SK-N-SH (cell line): ENCODE measurements around the gene SMAD3. TPM values are rescaled to one million over a fixed set of nuclear protein-coding genes. Genes with fewer than 3 reads are reported as not detected.

Experiments
- CTCF ChIA-PET: fragments of 300-600, 350-600 bp; formaldehyde crosslinking; extraction: SDS; loops from one replicate; lab custom pipeline; 2021; lab: Yijun Ruan, JAX
- POLR2A ChIA-PET: fragments of 350-600 bp; sonication (Branson Sonifier 250); formaldehyde crosslinking; extraction: SDS; loops from one replicate; lab custom pipeline; 2020; ENCODE audit warnings: antibody characterized with exemption, inconsistent platforms; lab: Yijun Ruan, JAX
- DNase-seq: peaks from one replicate; pipeline ENCODE4 v3.0.0; 2012
- H2AFZ ChIP-seq: fragments of 200-600 bp; sonication (generic); 2 replicates; pipeline ENCODE4 v1.8.1; 2016; ENCODE audit warnings: antibody characterized with exemption, mild to moderate bottlenecking, low read depth
- H3F3A ChIP-seq: fragments of 200-600 bp; sonication (generic); replicated peaks from 2 replicates; pipeline ENCODE3; 2016; ENCODE audit warnings: antibody characterized with exemption, mild to moderate bottlenecking; ENCODE audit not compliant: insufficient read depth
- H3K27ac ChIP-seq, 2 experiments: fragments of 200-500 bp in 1 of 2; fragments of 200-600 bp in 1 of 2; sonication (Bioruptor generic) in 1 of 2; sonication (generic), shearing (Covaris generic) in 1 of 2; 2 replicates each; pipeline versions ENCODE4 v1.5.1 to v1.6.1; 2014 to 2016; ENCODE audit warnings: low read depth in 2 of 2, inconsistent platforms in 1 of 2, low read length in 1 of 2, mild to moderate bottlenecking in 1 of 2, mixed read lengths in 1 of 2
- H3K27me3 ChIP-seq: fragments of 200-600 bp; sonication (generic), shearing (Covaris generic); 2 replicates; pipeline ENCODE4 v1.6.1; 2016; ENCODE audit warnings: mixed run types; ENCODE audit not compliant: insufficient read depth
- H3K36me3 ChIP-seq, 2 experiments: fragments of 200-500 bp in 1 of 2; fragments of 200-600 bp in 1 of 2; sonication (Bioruptor generic) in 1 of 2; sonication (generic) in 1 of 2; replicated peaks in 1 of 2; 2 replicates each; pipeline versions ENCODE3 to v1.5.1; 2014 to 2016; ENCODE audit warnings: low read length in 1 of 2, mild to moderate bottlenecking in 1 of 2; ENCODE audit not compliant: insufficient read depth in 2 of 2, control insufficient read depth in 1 of 2
- H3K4me1 ChIP-seq, 2 experiments: fragments of 200-500 bp in 1 of 2; fragments of 200-600 bp in 1 of 2; sonication (Bioruptor generic) in 1 of 2; sonication (generic), shearing (Covaris generic) in 1 of 2; 2 replicates each; pipeline versions ENCODE4 v1.5.1 to v1.6.1; 2014 to 2016; ENCODE audit warnings: low read depth in 1 of 2, low read length in 1 of 2, mixed run types in 1 of 2; ENCODE audit not compliant: insufficient read depth in 2 of 2, control insufficient read depth in 1 of 2
- H3K4me2 ChIP-seq: fragments of 200-600 bp; sonication (generic), shearing (Covaris generic); 2 replicates; pipeline ENCODE4 v1.6.1; 2017; ENCODE audit warnings: mixed run types
- H3K4me3 ChIP-seq, 2 experiments: fragments of 200-500 bp in 1 of 2; fragments of 200-600 bp in 1 of 2; sonication (Bioruptor generic) in 1 of 2; sonication (generic), shearing (Covaris generic) in 1 of 2; 2 replicates each; pipeline versions ENCODE4 v1.5.1 to v1.8.1; 2014 to 2016; ENCODE audit warnings: low read depth in 2 of 2, inconsistent platforms in 1 of 2, low read length in 1 of 2, mild to moderate bottlenecking in 1 of 2, mixed read lengths in 1 of 2, moderate library complexity in 1 of 2
- H3K79me2 ChIP-seq: fragments of 200-600 bp; sonication (generic); 2 replicates; pipeline ENCODE4 v1.8.1; 2017; ENCODE audit warnings: mild to moderate bottlenecking; ENCODE audit not compliant: insufficient read depth
- H3K9ac ChIP-seq: fragments of 200-600 bp; sonication (generic); 2 replicates; pipeline ENCODE4 v1.6.1; 2017; ENCODE audit warnings: mixed run types
- H3K9me2 ChIP-seq: fragments of 200-600 bp; sonication (generic); 2 replicates; pipeline ENCODE4 v1.6.1; 2017; ENCODE audit warnings: mixed run types
- H3K9me3 ChIP-seq: fragments of 200-600 bp; sonication (generic); 2 replicates; pipeline ENCODE4 v1.6.1; 2017; ENCODE audit warnings: mixed run types, mild to moderate bottlenecking, moderate library complexity
- H4K20me1 ChIP-seq: fragments of 200-600 bp; sonication (generic); 2 replicates; pipeline ENCODE4 v1.6.1; 2017; ENCODE audit warnings: mild to moderate bottlenecking, mixed run types; ENCODE audit not compliant: insufficient read depth
- ELF1 ChIP-seq: IDR thresholded peaks from 2 replicates; pipeline ENCODE4 v1.4.0; 2012
- EZH2phosphoT487 ChIP-seq: fragments of 200-600 bp; sonication (generic); IDR thresholded peaks from 2 replicates; pipeline ENCODE4 v1.6.1; 2017; ENCODE audit warnings: low read depth, mixed run types, mild to moderate bottlenecking, antibody characterized with exemption, moderate library complexity, borderline replicate concordance
- FOSL2 ChIP-seq: IDR thresholded peaks from 2 replicates; pipeline ENCODE4 v1.4.0; 2012; ENCODE audit warnings: low read depth, mild to moderate bottlenecking, moderate library complexity, borderline replicate concordance
- FOXM1 ChIP-seq: IDR thresholded peaks from 2 replicates; pipeline ENCODE4 v1.4.0; 2012; ENCODE audit warnings: low read depth, mild to moderate bottlenecking
- MXI1 ChIP-seq: IDR thresholded peaks from 2 replicates; pipeline ENCODE4 v1.6.1; 2012; ENCODE audit warnings: mild to moderate bottlenecking, low read depth, low read length, improper control_type of control experiment
- NRF1 ChIP-seq: IDR thresholded peaks from 2 replicates; pipeline ENCODE4 v1.6.1; 2012; ENCODE audit warnings: low read depth, mild to moderate bottlenecking, low read length
- RFX5 ChIP-seq: IDR thresholded peaks from 2 replicates; pipeline ENCODE4 v1.6.1; 2012; ENCODE audit warnings: mild to moderate bottlenecking, improper control_type of control experiment, low read length
- TCF12 ChIP-seq: IDR thresholded peaks from 2 replicates; pipeline ENCODE4 v1.4.0; 2012
- TEAD4 ChIP-seq: IDR thresholded peaks from 2 replicates; pipeline ENCODE4 v1.4.0; 2012; ENCODE audit warnings: mild to moderate bottlenecking, borderline replicate concordance; ENCODE audit not compliant: insufficient read depth
- WGBS: methylation state at CpG from one replicate; pipeline ENCODE4 v1.1.6; 2017; ENCODE audit warnings: low lambda C conversion rate; 5-methylcytosine and 5-hydroxymethylcytosine counted together
- polyA plus RNA-seq, 3 experiments: library from polyadenylated mRNA; depleted of rRNA; stranded (reverse); fragments of >200 nt; gene quantifications; 2 replicates each; pipeline ENCODE4 v1.2.3, GENCODE V29; 2012
- TF ChIP-seq, protein P1 (sequence below): fragments of 150-350 bp; IDR thresholded peaks from 2 replicates; pipeline ENCODE4 v1.6.1; 2017; ENCODE audit warnings: antibody characterized with exemption, low read length, low read depth, borderline replicate concordance
- TF ChIP-seq, protein P2 (sequence below): fragments of 200-600 bp; sonication (generic); IDR thresholded peaks from 2 replicates; pipeline ENCODE4 v1.6.1; 2017; ENCODE audit warnings: antibody characterized with exemption, mild to moderate bottlenecking, moderate library complexity
- TF ChIP-seq, protein P3 (sequence below): IDR thresholded peaks from 2 replicates; pipeline ENCODE4 v1.4.0; 2012; ENCODE audit warnings: low read depth

The SMAD3 gene
- polyA plus RNA-seq, 1 of the 3 experiments (the other 2 are of a cell fraction) = 19.5 TPM

DNA sequence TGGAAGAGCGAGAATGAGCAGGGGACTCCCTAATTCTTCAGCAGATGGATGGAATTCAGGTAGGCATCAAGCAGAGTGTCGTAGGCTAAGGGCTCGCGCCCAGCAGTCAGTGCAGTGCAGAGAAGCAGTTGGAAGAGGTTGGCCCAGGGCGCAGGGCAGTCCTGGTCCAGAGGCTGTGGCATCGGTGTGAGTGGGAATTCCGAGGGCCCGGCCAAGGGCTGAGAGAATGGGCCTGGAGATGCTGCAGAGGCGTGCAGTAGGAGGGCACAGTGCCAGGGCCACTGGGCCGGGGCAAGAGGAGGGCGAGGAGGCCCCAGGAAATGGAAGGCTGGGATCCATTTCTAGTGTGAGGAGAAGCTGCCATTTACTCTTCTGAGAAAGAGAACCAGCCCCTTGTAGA, 114.6 kb downstream of the SMAD3 start:
- Histone ChIP-seq H3K9me2 (no peaks in the 10 kb centered on the region), H3K4me1 (peaks cover 37 to 43% of the 10 kb centered on the region in 2 experiments; a peak in 3 of 4 replicates), H3K27me3 (no peaks in the 10 kb centered on the region), H3F3A (peaks cover 16% of the 10 kb centered on the region), H3K9me3 (no peaks in the 10 kb centered on the region), H3K4me2 (no peak overlapping the region), H3K9ac (no peak overlapping the region), H3K36me3 (peaks cover 8 to 13% of the 10 kb centered on the region in 2 experiments), H3K4me3 (no peak overlapping the region), H3K27ac (no peak overlapping the region), H3K79me2 (peaks cover 23% of the 10 kb centered on the region), H4K20me1 (no peaks in the 10 kb centered on the region), H2AFZ (no peak overlapping the region)
- WGBS = 98% methylated on average over 11 of the region's 11 CpGs
- TF ChIP-seq TEAD4 (no peak), NRF1 (no peak), RFX5 (no peak), ELF1 (no peak), MXI1 (no peak), FOSL2 (no peak), TCF12 (no peak), FOXM1 (no peak)
- TF ChIP-seq, protein P1, sequence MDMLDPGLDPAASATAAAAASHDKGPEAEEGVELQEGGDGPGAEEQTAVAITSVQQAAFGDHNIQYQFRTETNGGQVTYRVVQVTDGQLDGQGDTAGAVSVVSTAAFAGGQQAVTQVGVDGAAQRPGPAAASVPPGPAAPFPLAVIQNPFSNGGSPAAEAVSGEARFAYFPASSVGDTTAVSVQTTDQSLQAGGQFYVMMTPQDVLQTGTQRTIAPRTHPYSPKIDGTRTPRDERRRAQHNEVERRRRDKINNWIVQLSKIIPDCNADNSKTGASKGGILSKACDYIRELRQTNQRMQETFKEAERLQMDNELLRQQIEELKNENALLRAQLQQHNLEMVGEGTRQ = no peak
- TF ChIP-seq, protein P2, sequence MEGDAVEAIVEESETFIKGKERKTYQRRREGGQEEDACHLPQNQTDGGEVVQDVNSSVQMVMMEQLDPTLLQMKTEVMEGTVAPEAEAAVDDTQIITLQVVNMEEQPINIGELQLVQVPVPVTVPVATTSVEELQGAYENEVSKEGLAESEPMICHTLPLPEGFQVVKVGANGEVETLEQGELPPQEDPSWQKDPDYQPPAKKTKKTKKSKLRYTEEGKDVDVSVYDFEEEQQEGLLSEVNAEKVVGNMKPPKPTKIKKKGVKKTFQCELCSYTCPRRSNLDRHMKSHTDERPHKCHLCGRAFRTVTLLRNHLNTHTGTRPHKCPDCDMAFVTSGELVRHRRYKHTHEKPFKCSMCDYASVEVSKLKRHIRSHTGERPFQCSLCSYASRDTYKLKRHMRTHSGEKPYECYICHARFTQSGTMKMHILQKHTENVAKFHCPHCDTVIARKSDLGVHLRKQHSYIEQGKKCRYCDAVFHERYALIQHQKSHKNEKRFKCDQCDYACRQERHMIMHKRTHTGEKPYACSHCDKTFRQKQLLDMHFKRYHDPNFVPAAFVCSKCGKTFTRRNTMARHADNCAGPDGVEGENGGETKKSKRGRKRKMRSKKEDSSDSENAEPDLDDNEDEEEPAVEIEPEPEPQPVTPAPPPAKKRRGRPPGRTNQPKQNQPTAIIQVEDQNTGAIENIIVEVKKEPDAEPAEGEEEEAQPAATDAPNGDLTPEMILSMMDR = no peak
- TF ChIP-seq, protein P3, sequence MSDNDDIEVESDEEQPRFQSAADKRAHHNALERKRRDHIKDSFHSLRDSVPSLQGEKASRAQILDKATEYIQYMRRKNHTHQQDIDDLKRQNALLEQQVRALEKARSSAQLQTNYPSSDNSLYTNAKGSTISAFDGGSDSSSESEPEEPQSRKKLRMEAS = no peak
- no peak for DNase-seq
- ChIA-PET POLR2A (no interaction called here), CTCF (interaction anchor here (1.7 kb wide), 1 partner anchor 11 kb away, joined by 6 read pairs; no protein-coding TSS in a partner anchor)

DNA sequence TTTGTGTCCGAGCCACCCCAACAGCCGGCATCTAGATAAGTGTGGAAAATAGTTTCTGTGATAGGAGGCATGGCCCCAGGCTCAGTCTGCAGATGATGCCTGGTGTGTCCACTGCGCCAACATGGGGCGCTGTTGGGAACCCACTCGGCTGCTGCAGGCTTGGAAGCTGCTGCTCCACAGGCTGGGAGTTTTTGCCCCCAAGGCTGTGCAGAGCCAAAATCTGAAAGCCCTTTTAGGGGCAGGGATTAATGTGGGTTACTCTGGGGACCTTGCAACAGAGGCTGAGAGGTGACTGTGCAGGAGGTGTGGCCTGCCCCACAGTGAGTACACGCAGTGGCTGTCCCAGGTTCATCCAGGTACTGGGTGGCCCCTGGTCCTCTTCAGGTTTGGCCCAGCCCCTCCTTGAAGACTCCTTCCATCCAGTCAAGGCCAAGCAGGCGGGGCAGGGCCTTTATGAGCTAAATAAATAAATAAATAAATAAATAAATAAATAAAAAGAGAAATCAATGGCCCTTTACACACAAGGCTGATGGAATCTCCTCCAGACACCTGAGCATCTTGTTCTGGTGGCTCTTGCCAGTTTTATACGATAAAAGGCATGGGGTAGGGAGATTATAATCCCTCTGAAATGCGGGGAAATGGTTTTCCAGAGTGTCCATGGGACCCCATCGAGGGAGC, 115.3 kb downstream of the SMAD3 start:
- WGBS = 96% methylated on average over 10 of the region's 10 CpGs
- H3K36me3 ChIP-seq = peaks cover 9 to 13% of the 10 kb centered on the region in 2 experiments
- no peaks in the 10 kb centered on the region for H4K20me1 ChIP-seq
- ChIA-PET POLR2A (no interaction called here), CTCF (interaction anchor here (1.7 kb wide), 1 partner anchor 11 kb away, joined by 6 read pairs; no protein-coding TSS in a partner anchor)
- H3F3A ChIP-seq = peaks cover 16% of the 10 kb centered on the region
- DNase-seq = peak; percentile 60
- no peak overlapping the region for H3K9ac ChIP-seq
- H3K27me3 ChIP-seq = no peaks in the 10 kb centered on the region
- no peak overlapping the region for H3K4me3 ChIP-seq
- no peak overlapping the region for H3K4me2 ChIP-seq
- no peak overlapping the region for H3K27ac ChIP-seq
- H2AFZ ChIP-seq = no peak overlapping the region
- H3K79me2 ChIP-seq = peaks cover 23% of the 10 kb centered on the region
- TF ChIP-seq, protein P2 = 0 out of 2 replicates have a peak, but pooled peaks have one; percentile 22
- TF ChIP-seq EZH2phosphoT487 = no peak
- H3K9me3 ChIP-seq = no peaks in the 10 kb centered on the region
- peaks cover 31 to 37% of the 10 kb centered on the region in 2 experiments; a peak in 3 of 4 replicates for H3K4me1 ChIP-seq
- H3K9me2 ChIP-seq = no peaks in the 10 kb centered on the region
